Dermis lymphatic vessel endothelial cell (primary cell): Measurements from ENCODE around the gene CFC1. TPM values are rescaled to one million over a fixed set of nuclear protein-coding genes. Genes with fewer than 3 reads are reported as not detected.

ENCODE experiments used
- total RNA-seq: library from RNA; depleted of rRNA; stranded (reverse); fragments of >200 nt; gene quantifications from 2 replicates; pipeline ENCODE4 v1.2.1, GENCODE V29; 2014

Gene CFC1
- total RNA-seq = not detected in 2 replicates

DNA sequence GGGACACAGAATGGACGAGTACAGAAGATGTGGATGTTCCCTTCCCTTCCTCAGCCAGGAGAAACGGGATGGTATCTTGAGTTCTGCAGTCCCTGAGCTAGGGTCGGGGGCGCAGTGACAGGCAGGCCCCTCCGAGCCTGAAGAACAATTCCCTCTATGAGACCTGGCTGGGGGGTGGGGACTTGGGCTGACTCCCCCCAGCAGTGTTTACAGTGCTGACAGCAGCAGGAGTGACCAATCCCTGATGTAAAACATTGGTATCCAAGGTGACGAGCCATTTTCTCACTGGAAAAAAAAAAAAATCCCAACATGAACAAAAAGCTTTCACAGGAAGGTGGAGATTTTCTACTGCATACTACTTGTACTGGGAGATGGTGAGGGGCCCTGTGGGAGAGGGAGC, at the start of gene CFC1:
TSS of gene CFC1 (minus strand) at position 183 of the 400 bp plus-strand sequence. CDS start 288 bp downstream, outside the sequence.

DNA sequence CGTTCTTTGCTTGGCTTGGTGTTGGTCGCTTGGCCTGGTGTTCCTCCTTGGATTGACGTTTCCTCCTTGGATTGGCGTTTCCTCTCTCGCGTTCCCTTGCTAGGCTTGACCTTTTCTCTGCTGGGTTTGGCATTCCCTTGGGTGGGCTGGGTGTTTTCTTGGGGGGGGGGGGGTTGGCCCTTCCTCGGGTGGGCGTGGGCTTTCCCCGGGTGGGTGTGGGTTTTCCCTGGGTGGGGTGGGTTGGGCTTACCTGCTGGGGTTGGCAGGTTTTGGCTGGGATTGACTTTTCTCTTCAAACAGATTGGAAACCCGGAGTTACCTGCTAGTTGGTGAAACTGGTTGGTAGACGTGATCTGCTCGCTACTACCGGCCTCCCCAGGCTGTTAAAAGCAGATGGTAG, 11.8 kb upstream of the CFC1 start, which contains the start of gene POTEJ:
TSS of gene POTEJ (plus strand) at position 301 of the 400 bp plus-strand sequence. CDS start at position 394, 93 bp downstream.

Other genes with a start within 250 kb of the CFC1 start
- gene PTPN18, start 243.5 kb downstream of the CFC1 start, total RNA-seq = 21.1 and 50.6 TPM in 2 replicates
- 0.17 and 0.98 TPM in 2 replicates for gene POTEI, start 90.2 kb downstream of the CFC1 start, total RNA-seq
- gene CFC1B, start 78.4 kb downstream of the CFC1 start, total RNA-seq = not detected in 2 replicates
- gene POTEJ, start 11.9 kb upstream of the CFC1 start, total RNA-seq = 0.26 and 1.1 TPM in 2 replicates
- gene GPR148, start 129.5 kb upstream of the CFC1 start, total RNA-seq = not detected in 2 replicates
- gene AMER3, start 156.0 kb upstream of the CFC1 start, total RNA-seq = not detected in 2 replicates
- 0.09 and 0.98 TPM in 2 replicates for gene ARHGEF4, start 237.3 kb upstream of the CFC1 start, total RNA-seq